ENCODE measurements around the gene UPK3A. TPM values are rescaled to one million over a fixed set of nuclear protein-coding genes. Genes with fewer than 3 reads are reported as not detected.

Gene UPK3A
- not detected in 2 replicates for total RNA-seq

DNA sequence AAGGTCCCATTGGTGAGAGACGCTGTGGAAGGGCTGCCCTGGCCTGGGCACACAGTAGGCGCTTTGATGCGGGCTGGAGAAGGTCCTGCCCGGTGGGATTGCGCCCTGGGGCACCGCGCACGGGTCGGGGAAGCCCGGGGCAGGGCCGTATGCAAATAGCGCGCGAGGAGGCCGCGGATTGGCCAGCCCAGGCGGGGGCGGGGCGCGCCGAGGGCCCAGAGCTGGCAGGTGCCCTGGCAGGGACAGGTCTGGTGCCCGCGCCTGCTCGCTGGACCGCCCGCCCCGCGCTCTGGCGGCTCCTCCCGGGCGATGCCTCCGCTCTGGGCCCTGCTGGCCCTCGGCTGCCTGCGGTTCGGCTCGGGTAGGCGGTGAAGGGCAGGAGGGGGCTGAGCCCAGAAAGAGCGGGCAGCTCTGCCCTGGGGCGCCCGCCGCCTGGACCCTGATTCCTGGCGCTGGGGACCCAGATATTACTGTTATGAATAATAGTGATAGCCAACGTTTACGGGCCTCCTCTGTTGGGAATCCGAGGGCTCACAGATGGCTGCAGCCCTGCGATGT, at the start of gene UPK3A:
UPK3A (plus strand) TSS at position 245 of the 558 bp plus-strand sequence; CDS start at position 310, 65 bp downstream.

DNA sequence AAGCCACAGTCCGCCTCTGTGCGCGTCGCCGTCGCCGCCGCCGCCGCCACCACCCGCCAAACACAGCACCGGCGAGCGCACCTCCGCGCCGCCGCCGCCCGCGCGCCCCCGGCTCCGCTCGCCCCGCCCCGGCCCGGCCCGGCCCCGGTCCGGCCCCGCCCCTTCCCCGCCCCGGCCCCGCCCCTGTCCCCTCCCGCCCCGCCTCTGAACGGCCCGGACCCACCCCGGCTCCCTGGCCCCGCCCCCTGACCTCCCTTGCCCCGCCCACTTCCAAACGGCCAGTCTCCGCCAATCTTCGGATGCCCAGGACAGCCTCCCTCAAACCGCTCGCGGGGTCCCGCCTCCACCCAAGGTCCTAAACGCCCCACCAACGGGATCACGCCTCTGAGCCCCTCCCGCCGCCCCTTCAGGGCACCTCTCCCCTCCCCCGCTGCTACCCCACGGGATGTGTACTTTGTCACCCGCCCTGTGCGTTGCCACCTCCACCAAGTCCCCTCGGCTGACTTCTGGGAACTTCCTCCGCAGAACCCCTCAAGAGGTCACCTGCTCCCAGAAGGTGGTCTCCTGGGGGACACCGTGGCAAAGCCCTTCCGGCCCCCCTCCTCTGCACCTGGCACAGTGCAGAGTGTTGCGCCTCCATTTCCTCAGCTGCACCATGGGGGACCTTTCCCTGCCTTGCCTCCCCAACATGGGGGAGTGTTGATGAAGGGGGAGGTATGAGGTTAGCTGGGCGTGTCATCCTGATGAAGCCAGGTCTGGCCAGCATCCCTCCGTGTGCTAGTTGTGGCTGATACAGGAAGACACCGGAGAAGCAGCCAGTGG, 43.7 kb upstream of the UPK3A start, which contains the start of gene KIAA0930:
KIAA0930 (minus strand) TSS at position 85 of the 822 bp plus-strand sequence. CDS start 191 bp downstream, outside the sequence.

DNA sequence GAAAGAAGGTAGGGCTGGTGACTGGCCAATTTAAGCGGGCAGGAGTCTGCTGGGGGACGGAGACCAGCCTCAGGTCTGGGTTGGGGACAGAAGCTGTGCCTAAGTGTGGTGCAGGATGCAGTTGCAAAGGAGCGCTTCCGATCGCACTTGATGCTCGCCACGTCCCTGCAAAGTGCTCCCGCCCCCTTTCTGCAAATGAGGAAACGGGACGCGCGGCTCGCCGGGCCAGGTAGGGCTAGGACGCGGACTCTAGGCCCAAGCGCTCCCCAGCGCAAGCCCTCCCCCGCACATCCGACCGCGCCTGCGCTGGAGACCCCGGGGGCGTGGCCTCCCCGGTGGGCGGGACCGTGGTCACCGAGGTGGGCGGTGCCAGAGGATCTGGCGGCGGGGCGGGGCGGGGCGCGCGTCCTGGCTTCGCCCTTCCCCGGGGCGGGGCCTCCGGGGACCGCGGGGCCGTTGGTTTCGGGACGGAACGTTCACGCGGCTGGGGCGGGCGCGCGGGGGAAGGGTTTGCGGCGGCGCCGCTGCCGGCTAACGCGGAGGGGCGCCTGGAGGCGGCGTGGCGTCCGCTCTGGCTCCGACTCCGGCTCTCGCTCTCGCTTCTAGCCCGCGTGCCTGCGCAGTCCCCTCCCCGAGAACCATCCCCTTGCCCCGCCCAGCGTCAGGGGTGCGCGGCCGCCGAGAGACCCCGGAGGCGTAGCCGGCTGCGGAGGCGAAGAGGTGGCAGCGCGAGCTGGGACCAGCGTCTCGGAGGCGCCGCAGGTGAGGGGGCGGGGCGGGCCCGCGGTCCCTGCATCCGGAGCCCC, 24.9 kb downstream of the UPK3A start, which contains the start of gene FAM118A:
FAM118A (plus strand) TSS at position 513 of the 806 bp plus-strand sequence. CDS start 12,446 bp downstream, outside the sequence.

Other genes starting within 250 kb of the UPK3A start
- gene NUP50, start 121.0 kb upstream of the UPK3A start, total RNA-seq = 27.9 and 40.1 TPM in 2 replicates
- 14.1 and 29.1 TPM in 2 replicates for gene KIAA0930, start 44.1 kb upstream of the UPK3A start, total RNA-seq
- gene FAM118A, start 25.0 kb downstream of the UPK3A start, total RNA-seq = 10.2 and 18.1 TPM in 2 replicates
- under 0.01 TPM in 1 of 2 replicates, not detected in the other for gene SMC1B, start 128.7 kb downstream of the UPK3A start, total RNA-seq
- 0.65 and 2.0 TPM in 2 replicates for gene RIBC2, start 128.7 kb downstream of the UPK3A start, total RNA-seq
- 91.5 and 121 TPM in 2 replicates for gene FBLN1, start 217.9 kb downstream of the UPK3A start, total RNA-seq

Data from placental epithelial cell (primary cell).